Neural cell (in vitro differentiated cells): Measurements from ENCODE around the gene FGF1. TPM values are rescaled to one million over a fixed set of nuclear protein-coding genes. Genes with fewer than 3 reads are reported as not detected.

Source experiments
- H2AFZ ChIP-seq: fragments of 200-600, 300-800 bp; sonication (generic), shearing (Covaris generic); 2 replicates; pipeline ENCODE4 v1.6.0; 2014; ENCODE audit warnings: low read depth, mild to moderate bottlenecking, antibody characterized with exemption, low read length, moderate library complexity
- H3F3A ChIP-seq: fragments of 200-600 bp; shearing (Covaris generic); 2 replicates; pipeline ENCODE4 v1.6.1; 2016; ENCODE audit warnings: mild to moderate bottlenecking, moderate library complexity, mixed read lengths, antibody characterized with exemption, low read length; ENCODE audit not compliant: insufficient read depth, poor library complexity, severe bottlenecking
- H3K27ac ChIP-seq: fragments of 200-600, 300-800 bp; sonication (generic), shearing (Covaris generic); 2 replicates; pipeline ENCODE4 v1.5.1; 2014; ENCODE audit warnings: mild to moderate bottlenecking, low read length, moderate library complexity
- H3K27me3 ChIP-seq: fragments of 300-800, 200-600 bp; sonication (generic), shearing (Covaris generic); 2 replicates; pipeline ENCODE4 v1.6.0; 2014; ENCODE audit warnings: mild to moderate bottlenecking, low read depth, low read length, moderate library complexity; ENCODE audit not compliant: insufficient read depth
- H3K36me3 ChIP-seq: fragments of 300-800, 200-600 bp; sonication (generic), shearing (Covaris generic); 2 replicates; pipeline ENCODE4 v1.5.1; 2014; ENCODE audit warnings: mild to moderate bottlenecking, antibody characterized with exemption, low read length, moderate library complexity; ENCODE audit not compliant: insufficient read depth
- H3K4me2 ChIP-seq: fragments of 300-800, 200-600 bp; sonication (generic), shearing (Covaris generic); 2 replicates; pipeline ENCODE4 v1.6.0; 2014; ENCODE audit warnings: mild to moderate bottlenecking, low read length
- H3K4me3 ChIP-seq: fragments of 300-800, 200-600 bp; sonication (generic), shearing (Covaris generic); 2 replicates; pipeline ENCODE4 v1.5.1; 2014; ENCODE audit warnings: mild to moderate bottlenecking, low read length, moderate library complexity
- H3K79me2 ChIP-seq: fragments of 200-600 bp; shearing (Covaris generic); replicated peaks from 2 replicates; pipeline ENCODE4 v1.6.0; 2014; ENCODE audit warnings: mild to moderate bottlenecking, low read length, moderate library complexity; ENCODE audit not compliant: insufficient read depth
- H3K9ac ChIP-seq: fragments of 300-800, 200-600 bp; sonication (generic), shearing (Covaris generic); 2 replicates; pipeline ENCODE4 v1.6.1; 2016; ENCODE audit warnings: mild to moderate bottlenecking, low read length, mixed read lengths
- H3K9me2 ChIP-seq: fragments of 200-600 bp; shearing (Covaris generic); 2 replicates; pipeline ENCODE4 v1.6.1; 2016; ENCODE audit warnings: mild to moderate bottlenecking, low read length, mixed read lengths; ENCODE audit not compliant: insufficient read depth
- H3K9me3 ChIP-seq: fragments of 200-600, 300-800 bp; sonication (generic), shearing (Covaris generic); 2 replicates; pipeline ENCODE4 v1.6.1; 2016; ENCODE audit warnings: mild to moderate bottlenecking, mixed run types, low read length, moderate library complexity, mixed read lengths
- H4K20me1 ChIP-seq: fragments of 200-600 bp; shearing (Covaris generic); 2 replicates; pipeline ENCODE4 v1.6.1; 2016; ENCODE audit warnings: mild to moderate bottlenecking, mixed run types; ENCODE audit not compliant: insufficient read depth
- EP300 ChIP-seq: fragments of 450-650 bp; conservative IDR thresholded peaks from 2 replicates; pipeline ENCODE4 v1.6.1; 2014; ENCODE audit warnings: antibody characterized with exemption, mild to moderate bottlenecking, moderate library complexity; ENCODE audit not compliant: poor library complexity, severe bottlenecking
- EZH2 ChIP-seq: fragments of 200-600, 300-800 bp; shearing (Covaris generic), sonication (generic); IDR thresholded peaks from 2 replicates; pipeline ENCODE4 v1.6.1; 2014; ENCODE audit warnings: antibody characterized with exemption, low read length, borderline replicate concordance, mild to moderate bottlenecking; ENCODE audit not compliant: insufficient read depth, poor library complexity, severe bottlenecking
- MXI1 ChIP-seq: fragments of 450-650 bp; conservative IDR thresholded peaks from 2 replicates; pipeline ENCODE4 v1.6.1; 2014; ENCODE audit warnings: antibody characterized with exemption, mild to moderate bottlenecking; ENCODE audit not compliant: poor library complexity, severe bottlenecking
- POLR2AphosphoS5 ChIP-seq: IDR thresholded peaks from 2 replicates; pipeline ENCODE4 v1.6.1; 2012
- RAD21 ChIP-seq: fragments of 450-650 bp; conservative IDR thresholded peaks from 2 replicates; pipeline ENCODE4 v1.6.1; 2014; ENCODE audit warnings: antibody characterized with exemption, mild to moderate bottlenecking, moderate library complexity
- SMC3 ChIP-seq: fragments of 450-650 bp; conservative IDR thresholded peaks from 2 replicates; pipeline ENCODE4 v1.6.1; 2014; ENCODE audit warnings: antibody characterized with exemption, mild to moderate bottlenecking, moderate library complexity; ENCODE audit not compliant: poor library complexity
- TAF1 ChIP-seq: IDR thresholded peaks from 2 replicates; pipeline ENCODE4 v1.6.1; 2012; ENCODE audit warnings: low read depth
- polyA plus RNA-seq: library from polyadenylated mRNA; depleted of rRNA; stranded (reverse); fragments of >200 nt; gene quantifications from 2 replicates; pipeline ENCODE4 v1.2.3, GENCODE V29; 2014
- TF ChIP-seq, protein P1 (sequence below): IDR thresholded peaks from 2 replicates; pipeline ENCODE4 v1.6.1; 2012; ENCODE audit warnings: borderline replicate concordance
- TF ChIP-seq, protein P2 (sequence below): fragments of 450-650 bp; IDR thresholded peaks from 2 replicates; pipeline ENCODE4 v1.5.1; 2014; ENCODE audit warnings: antibody characterized with exemption, mild to moderate bottlenecking, moderate library complexity; ENCODE audit not compliant: poor library complexity, severe bottlenecking

FGF1 gene
- polyA plus RNA-seq, 1 donor from 2014 or later, result not detected

DNA sequence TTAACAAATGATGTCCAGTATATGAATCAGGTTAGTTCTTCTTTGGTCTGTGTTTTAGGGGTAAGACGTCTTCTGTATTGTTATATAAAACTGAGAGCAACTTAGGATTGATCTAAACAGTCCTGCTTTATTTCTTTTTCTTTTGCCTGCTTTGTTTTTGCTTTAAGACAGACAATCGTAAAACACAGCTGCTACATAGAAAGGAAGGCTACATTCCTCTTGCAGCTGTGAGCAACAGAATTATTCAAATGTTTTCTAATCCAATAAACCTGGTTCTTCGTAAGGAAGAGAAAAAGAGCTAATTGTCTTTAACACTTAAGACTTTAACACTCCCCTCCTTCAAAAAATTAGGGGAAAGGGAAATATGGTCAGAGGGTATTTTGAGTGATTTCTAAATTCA lies 14.6 kb downstream of the FGF1 start (continued):
- TF ChIP-seq RAD21, result no peak

DNA sequence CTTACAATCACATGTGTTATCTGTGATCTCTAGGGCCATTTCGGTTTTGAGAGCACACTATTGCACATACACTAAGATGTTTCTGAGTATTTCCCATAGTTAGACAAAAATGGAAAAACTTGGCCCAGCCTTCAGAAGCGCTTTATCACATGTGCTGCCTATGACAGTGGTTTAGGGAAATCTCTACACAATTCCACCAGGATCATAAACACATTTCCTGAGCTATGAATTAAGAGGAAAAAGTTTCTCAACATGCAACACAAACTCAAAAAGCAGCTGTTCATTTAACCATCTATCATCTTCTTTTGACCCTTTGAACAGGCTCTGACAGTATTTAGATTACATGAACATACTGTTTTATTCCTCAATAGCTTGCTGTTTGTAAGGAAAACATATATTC lies 15.1 kb downstream of the FGF1 start:
- Histone ChIP-seq H3K9me3 (no peaks in the 10 kb centered on the region), H2AFZ (no peak overlapping the region), H3K4me3 (no peak overlapping the region), H3K79me2 (no peaks in the 10 kb centered on the region), H3K27me3 (no peaks in the 10 kb centered on the region), H3K36me3 (no peaks in the 10 kb centered on the region), H3K27ac (no peak overlapping the region), H3K9ac (no peak overlapping the region), H3K4me2 (no peak overlapping the region), H3K9me2 (no peaks in the 10 kb centered on the region), H3F3A (no peaks in the 10 kb centered on the region), H4K20me1 (no peaks in the 10 kb centered on the region)
- TF ChIP-seq TAF1 (no peak), RAD21 (no peak)

DNA sequence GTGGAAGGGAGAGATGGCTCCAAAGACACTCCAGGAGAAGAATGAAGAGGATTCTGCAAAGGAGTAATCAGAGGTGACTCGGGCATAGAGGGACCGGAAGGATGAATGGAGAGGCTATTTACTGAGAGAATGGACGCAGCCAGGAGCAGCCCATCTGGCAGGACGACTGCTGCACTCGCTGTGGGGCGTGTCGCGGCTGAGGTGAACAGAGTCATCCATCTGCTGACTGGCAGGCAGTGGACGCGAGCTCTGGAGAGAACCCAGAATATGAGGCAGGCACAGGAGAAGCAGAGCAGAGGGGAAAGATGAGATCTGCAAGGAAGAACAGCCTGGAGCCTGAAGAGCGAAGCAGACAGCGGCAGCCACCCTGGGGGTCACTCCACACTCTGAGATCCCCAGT lies 16.4 kb downstream of the FGF1 start:
- Histone ChIP-seq H3F3A (no peaks in the 10 kb centered on the region), H3K27ac (no peak overlapping the region), H3K79me2 (no peaks in the 10 kb centered on the region), H3K36me3 (no peaks in the 10 kb centered on the region), H2AFZ (no peak overlapping the region), H3K4me3 (no peak overlapping the region), H3K9me2 (no peaks in the 10 kb centered on the region), H3K4me2 (no peak overlapping the region), H4K20me1 (no peaks in the 10 kb centered on the region), H3K9ac (no peak overlapping the region), H3K27me3 (no peaks in the 10 kb centered on the region), H3K9me3 (no peaks in the 10 kb centered on the region)
- TF ChIP-seq EP300 (no peak), TAF1 (no peak), SMC3 (no peak), POLR2AphosphoS5 (no peak), EZH2 (no peak), RAD21 (no peak), MXI1 (no peak)
- TF ChIP-seq, protein P1, sequence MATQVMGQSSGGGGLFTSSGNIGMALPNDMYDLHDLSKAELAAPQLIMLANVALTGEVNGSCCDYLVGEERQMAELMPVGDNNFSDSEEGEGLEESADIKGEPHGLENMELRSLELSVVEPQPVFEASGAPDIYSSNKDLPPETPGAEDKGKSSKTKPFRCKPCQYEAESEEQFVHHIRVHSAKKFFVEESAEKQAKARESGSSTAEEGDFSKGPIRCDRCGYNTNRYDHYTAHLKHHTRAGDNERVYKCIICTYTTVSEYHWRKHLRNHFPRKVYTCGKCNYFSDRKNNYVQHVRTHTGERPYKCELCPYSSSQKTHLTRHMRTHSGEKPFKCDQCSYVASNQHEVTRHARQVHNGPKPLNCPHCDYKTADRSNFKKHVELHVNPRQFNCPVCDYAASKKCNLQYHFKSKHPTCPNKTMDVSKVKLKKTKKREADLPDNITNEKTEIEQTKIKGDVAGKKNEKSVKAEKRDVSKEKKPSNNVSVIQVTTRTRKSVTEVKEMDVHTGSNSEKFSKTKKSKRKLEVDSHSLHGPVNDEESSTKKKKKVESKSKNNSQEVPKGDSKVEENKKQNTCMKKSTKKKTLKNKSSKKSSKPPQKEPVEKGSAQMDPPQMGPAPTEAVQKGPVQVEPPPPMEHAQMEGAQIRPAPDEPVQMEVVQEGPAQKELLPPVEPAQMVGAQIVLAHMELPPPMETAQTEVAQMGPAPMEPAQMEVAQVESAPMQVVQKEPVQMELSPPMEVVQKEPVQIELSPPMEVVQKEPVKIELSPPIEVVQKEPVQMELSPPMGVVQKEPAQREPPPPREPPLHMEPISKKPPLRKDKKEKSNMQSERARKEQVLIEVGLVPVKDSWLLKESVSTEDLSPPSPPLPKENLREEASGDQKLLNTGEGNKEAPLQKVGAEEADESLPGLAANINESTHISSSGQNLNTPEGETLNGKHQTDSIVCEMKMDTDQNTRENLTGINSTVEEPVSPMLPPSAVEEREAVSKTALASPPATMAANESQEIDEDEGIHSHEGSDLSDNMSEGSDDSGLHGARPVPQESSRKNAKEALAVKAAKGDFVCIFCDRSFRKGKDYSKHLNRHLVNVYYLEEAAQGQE, result no peak
- TF ChIP-seq, protein P2, sequence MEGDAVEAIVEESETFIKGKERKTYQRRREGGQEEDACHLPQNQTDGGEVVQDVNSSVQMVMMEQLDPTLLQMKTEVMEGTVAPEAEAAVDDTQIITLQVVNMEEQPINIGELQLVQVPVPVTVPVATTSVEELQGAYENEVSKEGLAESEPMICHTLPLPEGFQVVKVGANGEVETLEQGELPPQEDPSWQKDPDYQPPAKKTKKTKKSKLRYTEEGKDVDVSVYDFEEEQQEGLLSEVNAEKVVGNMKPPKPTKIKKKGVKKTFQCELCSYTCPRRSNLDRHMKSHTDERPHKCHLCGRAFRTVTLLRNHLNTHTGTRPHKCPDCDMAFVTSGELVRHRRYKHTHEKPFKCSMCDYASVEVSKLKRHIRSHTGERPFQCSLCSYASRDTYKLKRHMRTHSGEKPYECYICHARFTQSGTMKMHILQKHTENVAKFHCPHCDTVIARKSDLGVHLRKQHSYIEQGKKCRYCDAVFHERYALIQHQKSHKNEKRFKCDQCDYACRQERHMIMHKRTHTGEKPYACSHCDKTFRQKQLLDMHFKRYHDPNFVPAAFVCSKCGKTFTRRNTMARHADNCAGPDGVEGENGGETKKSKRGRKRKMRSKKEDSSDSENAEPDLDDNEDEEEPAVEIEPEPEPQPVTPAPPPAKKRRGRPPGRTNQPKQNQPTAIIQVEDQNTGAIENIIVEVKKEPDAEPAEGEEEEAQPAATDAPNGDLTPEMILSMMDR, result no peak
